ENCODE results near the gene FKTN. TPM values are rescaled to one million over a fixed set of nuclear protein-coding genes. Genes with fewer than 3 reads are reported as not detected.

Gene FKTN
- total and polyA plus RNA-seq, 8 donors: 1.7 to 39.7 (median 4.1) TPM

- WGBS, 5 donors: 82 to 89% (median 85%) methylated on average over 1 of the region's 1 CpG
- H3K4me3 ChIP-seq: no peak overlapping the region
- no peak overlapping the region for H3K27ac ChIP-seq
- no peak for TF ChIP-seq POLR2A (IDR thresholded peaks at IDR 0.05)
- no peak for TF ChIP-seq EP300 (IDR thresholded peaks at IDR 0.05)
- no peak for TF ChIP-seq POLR2AphosphoS5 (IDR thresholded peaks at IDR 0.05)
- TF ChIP-seq CTCF (IDR thresholded peaks at IDR 0.05): no peak
- H3K4me1 ChIP-seq: no peaks in the 10 kb centered on the region
- intact Hi-C loops (cut with DNase I; ENCODE audit: low total_unique reads): no loop called here
- H3K36me3 ChIP-seq: peaks cover 0 to 42% (median 37%) of the 10 kb centered on the region in 4 donors
- no peak for DNase-seq
- H3K9me3 ChIP-seq: no peaks in the 10 kb centered on the region
- no peaks in the 10 kb centered on the region for H3K27me3 ChIP-seq
Observed at GRCh38 chr9:105632807-105633206, 74.9 kb downstream of the FKTN start.

GRCh38 chr9:105633411-105633810 is 75.5 kb downstream of the FKTN start:
- no peaks in the 10 kb centered on the region for H3K4me1 ChIP-seq
- no peak for DNase-seq
- no peaks in the 10 kb centered on the region for H3K9me3 ChIP-seq
- no peak overlapping the region for H3K4me3 ChIP-seq
- intact Hi-C loops (cut with DNase I; ENCODE audit: low total_unique reads): no loop called here
- TF ChIP-seq EP300 (IDR thresholded peaks at IDR 0.05) (no peak), POLR2A (IDR thresholded peaks at IDR 0.05) (no peak), POLR2AphosphoS5 (IDR thresholded peaks at IDR 0.05) (no peak), CTCF (IDR thresholded peaks at IDR 0.05) (no peak)
- 81 to 87% (median 83%) methylated on average over 3 of the region's 3 CpGs for WGBS, 5 donors
- H3K27ac ChIP-seq: no peak overlapping the region
- H3K27me3 ChIP-seq: no peaks in the 10 kb centered on the region
- H3K36me3 ChIP-seq: peaks cover 0 to 45% (median 40%) of the 10 kb centered on the region in 4 donors

- Histone ChIP-seq H3K4me1 (no peaks in the 10 kb centered on the region), H3K4me3 (no peak overlapping the region), H3K27me3 (no peaks in the 10 kb centered on the region), H3K36me3 (peaks cover 0 to 72% (median 54%) of the 10 kb centered on the region in 4 donors), H3K27ac (no peak overlapping the region), H3K9me3 (peaks cover 0 to 2% (median 0%) of the 10 kb centered on the region in 4 donors)
- DNase-seq: no peak
- WGBS, 5 donors: 92 to 100% (median 94%) methylated on average over 1 of the region's 1 CpG
- intact Hi-C loops (cut with DNase I; ENCODE audit: low total_unique reads): no loop called here
- TF ChIP-seq EP300 (IDR thresholded peaks at IDR 0.05): no peak
- TF ChIP-seq CTCF (IDR thresholded peaks at IDR 0.05): no peak
- TF ChIP-seq POLR2AphosphoS5 (IDR thresholded peaks at IDR 0.05): no peak
- TF ChIP-seq POLR2A (IDR thresholded peaks at IDR 0.05): no peak
Observed at GRCh38 chr9:105636331-105636730, 78.4 kb downstream of the FKTN start.

- H3K4me3 ChIP-seq: no peak overlapping the region
- intact Hi-C loops (cut with DNase I; ENCODE audit: low total_unique reads): no loop called here
- WGBS, 5 donors: 89 to 98% (median 96%) methylated on average over 4 of the region's 4 CpGs
- peaks cover 0 to 10% (median 2%) of the 10 kb centered on the region in 4 donors for H3K9me3 ChIP-seq
- DNase-seq: no peak
- H3K4me1 ChIP-seq: no peaks in the 10 kb centered on the region
- H3K27me3 ChIP-seq: no peaks in the 10 kb centered on the region
- TF ChIP-seq POLR2A (IDR thresholded peaks at IDR 0.05) (no peak), CTCF (IDR thresholded peaks at IDR 0.05) (peak in 2 of 7 experiments; percentile 22 to 47)
- H3K36me3 ChIP-seq: peaks cover 0 to 81% (median 54%) of the 10 kb centered on the region in 4 donors
- no peak overlapping the region for H3K27ac ChIP-seq
Observed at GRCh38 chr9:105637787-105638395, 80.0 kb downstream of the FKTN start.

All from stomach (tissue), 9 donors.